ENCODE data around the gene HTR3E.
"Not testable (repeated sequence)": the region's sequence is repeated elsewhere in the genome, so short reads cannot be mapped to it uniquely, and the experiment has no call there.

HTR3E gene

DNA sequence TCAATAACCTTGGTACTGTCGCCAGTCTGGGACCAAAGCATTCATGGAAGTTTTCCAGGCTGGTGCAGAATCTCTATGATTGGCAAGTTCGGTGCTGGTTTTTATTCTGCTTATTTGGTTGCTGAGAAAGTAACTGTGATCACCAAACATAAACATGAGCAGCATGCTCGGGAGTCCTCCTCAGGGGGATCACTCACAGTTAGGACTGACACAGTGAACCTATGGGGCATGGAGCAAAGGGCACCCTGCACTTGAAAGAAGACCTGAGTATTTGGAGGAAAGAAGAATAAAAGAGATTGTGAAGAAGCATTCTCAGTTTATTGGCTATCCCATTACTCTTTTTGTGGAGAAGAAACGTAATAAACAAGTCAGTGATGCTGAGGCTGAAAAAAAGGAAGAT is 19.2 kb downstream of the HTR3E start:
- no peak for DNase-seq

DNA sequence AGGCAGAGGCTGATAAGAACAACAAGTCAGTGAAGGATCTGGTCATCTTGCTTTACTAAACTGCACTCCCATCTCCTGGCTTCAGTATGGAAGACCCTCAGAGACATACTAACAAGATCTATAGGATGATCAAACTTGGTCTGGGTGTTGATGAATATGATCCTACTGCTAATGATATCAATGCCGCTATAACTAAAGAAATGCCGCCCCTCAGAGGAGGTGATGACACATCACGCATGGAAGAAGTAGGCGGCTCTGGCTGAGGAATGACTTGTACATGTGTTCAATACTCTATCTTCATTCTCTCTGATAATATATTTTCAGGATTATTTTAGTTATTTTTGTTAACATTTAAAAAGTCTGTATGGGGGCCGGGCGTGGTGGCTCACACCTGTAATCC is 20.8 kb downstream of the HTR3E start:
- DNase-seq, result no peak

- DNase-seq, result not testable (repeated sequence)
These were observed 24.2 kb downstream of the HTR3E start for GRCh38 chr3:184121031-184121430.

DNA sequence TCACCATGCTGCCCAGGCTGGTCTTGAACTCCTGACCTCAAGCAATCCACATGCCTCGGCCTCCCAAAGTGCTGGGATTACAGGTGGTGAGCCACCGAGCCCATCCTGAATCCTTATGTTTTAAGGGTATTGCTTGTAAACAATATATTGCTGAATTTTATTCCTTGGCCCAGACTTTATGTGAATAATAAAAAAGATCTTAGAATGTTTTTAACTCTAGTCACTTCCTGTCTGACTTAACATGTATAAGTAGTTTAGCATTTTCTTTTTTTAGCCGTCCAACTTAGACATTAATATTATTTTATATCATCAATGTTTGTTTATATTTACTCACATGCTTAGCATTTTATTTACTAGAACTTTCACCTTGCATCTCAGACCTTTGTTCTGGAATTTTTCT is 29.1 kb downstream of the HTR3E start:
- DNase-seq, result no peak

GRCh38 chr3:184129012-184129411 is 32.1 kb downstream of the HTR3E start:
- no peak for DNase-seq

DNA sequence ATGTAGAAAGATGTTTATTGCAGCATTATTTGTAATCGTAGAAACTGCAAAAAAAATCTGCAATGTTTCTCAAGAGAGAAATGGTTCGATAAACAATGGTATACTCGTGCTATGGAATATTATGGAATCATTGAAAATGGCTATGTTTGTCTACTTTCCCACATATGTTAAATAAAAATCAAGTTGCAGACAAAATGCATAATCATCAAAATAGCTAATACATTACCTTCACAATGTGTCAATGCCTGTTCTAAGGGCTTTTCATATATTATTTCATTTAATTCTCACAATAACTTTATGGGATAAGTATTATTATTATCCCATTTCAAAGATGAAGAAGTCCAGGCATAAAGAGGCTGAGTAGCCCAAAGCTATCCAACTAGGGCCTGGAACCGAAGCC is 36.1 kb downstream of the HTR3E start:
- DNase-seq, result no peak

DNA sequence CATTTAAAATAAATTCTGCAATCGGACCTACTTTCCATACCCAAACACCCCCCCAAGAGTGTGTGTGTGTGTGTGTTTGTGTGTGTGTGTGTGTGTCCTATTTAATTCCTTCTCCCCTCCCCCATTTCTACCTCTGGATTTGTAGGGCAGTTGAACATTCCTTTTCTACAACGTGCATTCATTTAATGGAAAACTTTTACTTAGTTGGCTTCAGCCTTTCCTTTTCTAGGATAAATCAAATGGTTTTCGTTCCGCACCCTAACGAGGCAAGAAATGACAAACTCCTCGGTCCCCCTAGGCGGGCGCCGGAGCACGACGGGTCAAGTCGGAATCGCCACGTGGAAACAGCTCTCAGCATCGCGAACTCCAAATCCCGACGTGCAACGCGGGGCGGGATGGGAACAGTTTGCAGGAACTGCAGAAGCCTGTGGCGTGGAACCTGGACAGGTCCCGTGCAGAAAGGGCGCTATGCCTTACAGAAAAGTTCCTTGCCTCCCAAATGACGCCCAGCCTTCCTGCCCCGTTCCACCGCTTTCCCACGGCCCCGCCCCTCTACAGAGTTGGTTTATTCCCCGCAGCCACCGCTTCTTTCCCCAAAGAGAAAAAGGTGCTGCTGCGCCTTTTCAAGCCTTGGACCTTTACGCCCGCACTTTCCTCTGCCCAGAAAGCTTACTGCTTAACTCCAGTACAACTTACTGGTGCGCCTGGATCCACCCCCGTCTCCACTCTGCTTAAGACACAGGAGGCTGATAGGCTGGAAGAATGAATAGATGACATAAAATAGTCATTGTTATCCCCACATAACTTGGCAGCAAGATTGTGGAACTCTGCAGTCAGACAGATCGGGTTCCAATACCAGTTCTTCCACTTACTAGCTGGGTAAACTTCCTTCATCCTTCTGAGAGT is 37.2 kb downstream of the HTR3E start:
- DNase-seq, result peak; percentile 20

DNA sequence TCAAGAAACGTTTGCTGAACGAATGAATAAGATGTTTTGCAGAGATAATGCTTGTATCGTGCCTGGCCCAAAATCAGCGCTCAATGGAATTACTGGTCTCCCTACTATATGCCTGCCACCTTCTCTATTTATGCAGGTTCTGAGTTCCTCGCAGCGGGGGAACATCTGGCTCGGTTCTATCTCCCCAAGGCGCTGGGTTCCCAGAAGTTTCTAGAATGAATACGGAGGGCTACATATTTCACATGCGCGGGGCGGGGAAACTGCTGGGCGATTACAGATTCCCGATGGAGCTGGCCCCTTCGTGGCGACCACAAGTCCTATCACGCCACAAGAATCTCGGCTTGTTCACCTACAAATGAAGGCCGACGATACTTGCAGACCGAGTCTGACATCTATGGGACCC is 37.9 kb downstream of the HTR3E start:
- DNase-seq, result no peak

DNA sequence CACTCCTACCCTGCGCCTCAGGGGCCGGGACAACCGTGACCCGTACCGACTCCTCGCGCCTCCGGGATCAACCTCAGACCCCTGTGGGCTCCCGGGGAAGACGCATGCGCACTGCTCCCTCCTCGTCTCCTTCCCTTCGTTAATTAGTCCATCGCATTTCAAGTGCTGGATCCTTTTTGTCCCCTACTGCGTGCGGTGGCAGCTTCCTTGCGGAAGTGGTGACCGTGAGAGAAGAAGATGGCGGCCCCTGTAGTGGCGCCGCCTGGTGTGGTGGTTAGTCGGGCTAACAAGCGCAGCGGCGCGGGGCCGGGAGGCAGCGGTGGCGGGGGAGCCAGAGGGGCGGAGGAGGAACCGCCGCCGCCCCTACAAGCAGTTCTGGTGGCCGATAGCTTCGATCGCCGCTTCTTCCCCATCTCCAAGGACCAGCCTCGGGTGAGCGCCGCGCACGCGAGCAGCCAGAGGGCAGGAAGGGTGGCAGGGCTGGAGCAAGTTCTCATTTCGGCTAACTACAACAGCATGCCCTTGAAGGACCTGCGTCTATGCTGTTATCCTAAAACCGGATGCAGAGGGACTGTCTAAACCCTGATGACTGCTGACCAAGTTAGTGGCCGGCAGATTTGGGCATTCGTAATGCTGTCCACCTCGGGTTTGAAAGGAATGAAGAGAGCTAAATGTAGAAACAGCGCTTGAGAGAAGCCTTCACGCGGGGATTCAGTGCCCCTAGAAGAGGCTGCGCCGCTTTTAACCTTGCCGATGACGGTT is 38.5 kb downstream of the HTR3E start, which contains the start of gene EIF2B5:
EIF2B5 (plus strand) TSS at position 210 of the 762 bp plus-strand sequence; CDS start at position 238, 28 bp downstream.
- DNase-seq, result peak; percentile 83

DNA sequence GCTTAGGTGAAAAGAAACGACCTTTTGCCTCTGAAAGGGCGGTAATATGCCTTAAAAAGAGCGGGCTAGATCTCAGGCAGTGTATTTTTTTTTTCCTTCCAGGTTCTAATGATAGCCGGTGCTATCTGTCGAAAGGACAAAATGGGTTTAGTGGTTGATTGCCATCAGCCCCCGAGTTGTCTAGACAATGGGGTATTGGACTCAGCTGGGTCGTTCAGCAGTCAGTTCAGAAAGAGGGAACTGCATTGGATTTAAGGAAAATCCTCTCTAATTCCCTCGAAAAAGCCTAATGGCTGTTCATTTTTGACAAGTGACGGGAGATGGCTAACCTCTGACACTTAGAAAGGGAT is 39.0 kb downstream of the HTR3E start:
- no peak for DNase-seq

DNA sequence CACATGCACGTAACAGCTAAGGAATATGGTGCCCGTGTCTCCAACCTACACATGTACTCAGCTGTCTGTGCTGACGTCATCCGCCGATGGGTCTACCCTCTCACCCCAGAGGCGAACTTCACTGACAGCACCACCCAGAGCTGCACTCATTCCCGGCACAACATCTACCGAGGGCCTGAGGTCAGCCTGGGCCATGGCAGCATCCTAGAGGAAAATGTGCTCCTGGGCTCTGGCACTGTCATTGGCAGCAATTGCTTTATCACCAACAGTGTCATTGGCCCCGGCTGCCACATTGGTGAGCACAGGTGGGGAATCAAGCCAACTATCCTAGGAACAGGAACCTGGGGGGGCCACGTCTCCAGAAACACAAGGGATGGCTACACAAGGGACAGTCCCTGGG is 43.6 kb downstream of the HTR3E start:
- DNase-seq, result no peak

GRCh38 chr3:184142199-184142598 is 45.3 kb downstream of the HTR3E start:
- no peak for DNase-seq

DNA sequence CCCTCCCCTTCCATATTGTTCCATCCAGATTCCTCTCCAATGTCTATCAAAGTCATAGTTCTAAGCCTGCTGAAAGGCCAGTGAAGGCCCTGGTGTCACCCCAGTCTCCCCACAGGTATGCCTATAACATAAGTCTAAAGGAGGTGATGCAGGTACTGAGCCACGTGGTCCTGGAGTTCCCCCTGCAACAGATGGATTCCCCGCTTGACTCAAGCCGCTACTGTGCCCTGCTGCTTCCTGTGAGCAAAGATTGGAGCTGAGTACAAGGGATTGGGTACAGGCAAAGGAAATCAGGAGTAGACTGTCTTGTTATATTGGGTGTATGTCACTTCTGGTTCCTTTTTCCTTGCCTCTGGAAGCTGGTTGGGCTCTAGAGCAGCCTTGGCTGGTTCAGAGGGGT is 46.5 kb downstream of the HTR3E start:
- DNase-seq, result no peak

DNA sequence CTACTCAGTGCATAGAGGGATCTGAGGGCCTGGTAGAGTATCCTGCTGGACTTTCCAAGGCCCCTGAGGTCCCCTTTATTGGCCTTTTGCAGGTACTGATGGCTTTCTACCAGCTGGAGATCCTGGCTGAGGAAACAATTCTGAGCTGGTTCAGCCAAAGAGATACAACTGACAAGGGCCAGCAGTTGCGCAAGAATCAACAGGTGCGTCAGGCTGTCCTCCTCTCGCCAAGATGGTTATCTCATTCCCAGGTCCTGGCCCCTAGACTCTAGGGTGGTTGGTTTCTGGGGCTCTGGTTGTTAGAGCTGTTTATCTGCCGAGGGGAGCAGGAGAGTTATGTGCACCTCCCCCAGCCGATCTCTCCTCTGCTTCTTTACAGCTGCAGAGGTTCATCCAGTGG is 47.6 kb downstream of the HTR3E start:
- no peak for DNase-seq

- DNase-seq, result peak; percentile 19
These were observed 48.3 kb downstream of the HTR3E start for GRCh38 chr3:184145111-184145524.

- no peak for DNase-seq
These were observed 48.9 kb downstream of the HTR3E start for GRCh38 chr3:184145751-184146270.

- DNase-seq, result no peak
These were observed 51.2 kb downstream of the HTR3E start for GRCh38 chr3:184148076-184148475.

DNA sequence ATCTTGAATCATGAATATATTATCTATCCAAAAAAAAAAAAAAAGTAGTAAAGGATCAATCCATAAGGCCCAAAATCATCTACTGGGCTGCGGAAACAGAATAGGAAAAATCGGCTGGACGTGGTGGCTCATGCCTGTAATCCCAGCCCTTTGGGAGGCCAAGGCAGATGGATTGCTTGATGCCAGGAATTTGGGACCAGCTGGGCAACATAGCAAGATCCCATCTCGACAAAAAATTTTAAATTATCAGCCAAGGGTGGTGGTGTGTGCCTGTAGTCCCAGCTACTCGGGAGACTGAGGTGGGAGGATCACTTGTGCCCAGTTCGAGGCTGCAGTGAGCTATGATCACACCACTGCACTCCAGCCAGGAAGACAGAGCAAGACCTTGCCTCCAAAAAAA is 52.3 kb downstream of the HTR3E start:
- no peak for DNase-seq

DNA sequence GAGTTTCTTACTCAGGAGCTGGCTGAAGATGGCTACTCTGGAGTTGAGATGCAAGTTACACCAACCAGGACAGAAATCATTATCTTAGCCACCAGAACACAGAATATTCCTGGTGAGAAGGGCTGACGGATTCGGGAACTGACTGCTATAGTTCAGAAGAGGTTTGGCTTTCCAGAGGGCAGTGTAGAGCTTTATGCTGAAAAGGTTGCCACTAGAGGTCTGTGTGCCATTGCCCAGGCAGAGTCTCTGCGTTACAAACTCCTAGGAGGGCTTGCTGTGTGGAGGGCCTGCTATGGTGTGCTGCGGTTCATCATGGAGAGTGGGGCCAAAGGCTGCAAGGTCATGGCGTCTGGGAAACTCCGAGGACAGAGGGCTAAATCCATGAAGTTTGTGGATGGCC is 52.9 kb downstream of the HTR3E start:
- DNase-seq, result not testable (repeated sequence)

DNA sequence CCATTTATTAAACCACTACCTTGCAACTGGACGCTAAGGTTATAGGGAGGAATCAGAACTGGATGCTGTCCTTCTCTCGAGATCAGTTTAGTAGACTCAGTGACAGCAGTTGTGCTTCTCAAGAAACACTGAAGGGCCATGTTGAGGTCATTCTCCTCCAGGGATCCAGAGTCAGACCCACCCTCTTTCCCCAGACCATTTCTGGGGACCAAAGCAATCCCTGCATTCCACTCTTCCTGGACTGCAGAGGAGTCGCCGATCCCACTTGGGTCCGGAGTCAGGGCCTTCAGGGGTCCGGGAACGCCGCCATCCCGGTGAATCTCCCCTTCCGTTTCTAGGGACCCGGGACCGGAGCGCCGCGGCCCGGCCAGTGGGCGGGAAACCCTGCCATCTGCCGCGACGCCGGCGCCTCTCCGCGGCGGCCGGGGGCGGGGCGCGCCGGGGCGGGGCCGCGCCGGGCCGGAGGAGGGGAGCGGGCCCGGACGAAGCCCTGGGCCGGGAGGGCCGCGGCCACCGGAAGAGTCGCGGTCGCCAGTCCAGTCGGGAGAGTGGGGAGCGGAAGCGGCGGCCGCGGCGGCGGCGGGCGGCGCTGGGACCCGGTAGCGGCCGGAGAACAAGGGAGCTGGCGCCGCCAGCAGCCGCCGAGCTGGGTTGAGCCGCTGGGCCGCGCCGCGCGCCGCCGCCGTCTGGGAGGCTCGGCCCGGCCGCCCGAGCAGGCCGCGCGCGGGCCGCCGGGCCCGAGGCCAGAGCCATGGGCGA is 58.2 kb downstream of the HTR3E start, which contains the start of gene DVL3:
DVL3 (plus strand) TSS at position 493 of the 759 bp plus-strand sequence; CDS start at position 752, 259 bp downstream.
- peak; percentile 32 for DNase-seq

- DNase-seq, result peak; percentile 32
These were observed 59.0 kb downstream of the HTR3E start for GRCh38 chr3:184155644-184156521.

DNA sequence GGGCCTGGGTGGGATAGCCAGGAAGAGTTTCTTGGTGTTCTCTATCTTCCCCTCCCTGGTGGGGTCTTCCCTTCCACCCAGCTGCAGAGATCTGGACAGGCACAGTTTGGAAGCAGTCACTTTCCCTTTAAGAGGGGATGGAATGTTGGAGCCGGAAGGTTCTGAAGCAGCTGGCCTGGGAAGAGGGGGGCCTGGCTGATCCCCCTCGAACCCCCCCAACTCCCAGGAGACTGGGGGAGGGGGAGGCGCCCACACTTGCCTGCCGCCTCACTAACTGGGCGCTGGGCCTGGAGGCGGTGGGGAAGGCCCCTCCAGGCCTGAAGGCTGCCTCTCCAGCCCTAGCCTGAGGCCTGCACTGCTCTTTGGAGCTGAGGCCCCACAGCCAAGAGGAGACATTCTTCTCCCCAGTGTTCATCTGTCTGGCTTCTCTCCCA is 59.7 kb downstream of the HTR3E start:
- no peak for DNase-seq
